ENCODE measurements around the gene ERC2.
"Not testable (repeated sequence)": the region's sequence is repeated elsewhere in the genome, so short reads cannot be mapped to it uniquely, and the experiment has no call there.

Gene ERC2

DNA sequence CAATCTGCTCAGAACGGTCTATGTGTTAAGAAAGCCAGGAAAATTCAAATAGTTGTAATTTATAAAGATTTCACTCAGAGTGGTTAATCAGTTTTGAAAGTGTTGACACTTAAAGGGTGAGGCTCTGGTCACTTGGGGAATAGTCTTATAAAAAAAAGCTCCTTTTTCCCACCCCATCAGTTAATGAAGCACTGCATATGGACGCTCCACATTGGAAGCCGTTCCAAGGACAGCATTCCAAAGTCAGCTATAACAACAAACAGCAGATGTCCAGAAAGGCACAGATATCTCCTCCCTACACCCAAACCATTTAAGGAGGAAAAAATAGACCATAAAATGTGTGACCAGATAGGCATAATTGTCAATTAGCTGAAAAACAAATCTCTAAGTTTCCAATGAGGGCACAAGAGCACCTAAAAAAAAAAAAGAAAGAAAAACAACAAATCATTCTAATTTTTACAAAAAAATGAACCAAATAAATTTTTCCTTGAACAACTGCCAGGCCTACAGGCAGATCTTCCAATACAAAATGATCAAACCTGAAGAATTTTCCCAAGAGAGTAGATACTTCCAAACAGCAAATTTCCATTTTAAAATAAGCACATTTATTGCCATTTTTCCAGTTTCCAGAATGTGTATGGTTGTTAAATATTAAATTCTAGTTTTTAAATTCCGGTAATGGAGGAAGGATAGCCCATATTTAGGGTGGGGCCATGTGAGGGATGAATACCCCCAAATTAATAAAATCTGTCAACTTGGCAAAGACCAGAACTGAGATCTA lies 198.3 kb downstream of the ERC2 start:
- no peak overlapping the region for H3K4me3 ChIP-seq (ENCODE audit: low read depth, low read length)
- TF ChIP-seq, protein P1, sequence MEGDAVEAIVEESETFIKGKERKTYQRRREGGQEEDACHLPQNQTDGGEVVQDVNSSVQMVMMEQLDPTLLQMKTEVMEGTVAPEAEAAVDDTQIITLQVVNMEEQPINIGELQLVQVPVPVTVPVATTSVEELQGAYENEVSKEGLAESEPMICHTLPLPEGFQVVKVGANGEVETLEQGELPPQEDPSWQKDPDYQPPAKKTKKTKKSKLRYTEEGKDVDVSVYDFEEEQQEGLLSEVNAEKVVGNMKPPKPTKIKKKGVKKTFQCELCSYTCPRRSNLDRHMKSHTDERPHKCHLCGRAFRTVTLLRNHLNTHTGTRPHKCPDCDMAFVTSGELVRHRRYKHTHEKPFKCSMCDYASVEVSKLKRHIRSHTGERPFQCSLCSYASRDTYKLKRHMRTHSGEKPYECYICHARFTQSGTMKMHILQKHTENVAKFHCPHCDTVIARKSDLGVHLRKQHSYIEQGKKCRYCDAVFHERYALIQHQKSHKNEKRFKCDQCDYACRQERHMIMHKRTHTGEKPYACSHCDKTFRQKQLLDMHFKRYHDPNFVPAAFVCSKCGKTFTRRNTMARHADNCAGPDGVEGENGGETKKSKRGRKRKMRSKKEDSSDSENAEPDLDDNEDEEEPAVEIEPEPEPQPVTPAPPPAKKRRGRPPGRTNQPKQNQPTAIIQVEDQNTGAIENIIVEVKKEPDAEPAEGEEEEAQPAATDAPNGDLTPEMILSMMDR (IDR thresholded peaks at IDR 0.05; ENCODE audit: low read depth, low read length), result no peak

DNA sequence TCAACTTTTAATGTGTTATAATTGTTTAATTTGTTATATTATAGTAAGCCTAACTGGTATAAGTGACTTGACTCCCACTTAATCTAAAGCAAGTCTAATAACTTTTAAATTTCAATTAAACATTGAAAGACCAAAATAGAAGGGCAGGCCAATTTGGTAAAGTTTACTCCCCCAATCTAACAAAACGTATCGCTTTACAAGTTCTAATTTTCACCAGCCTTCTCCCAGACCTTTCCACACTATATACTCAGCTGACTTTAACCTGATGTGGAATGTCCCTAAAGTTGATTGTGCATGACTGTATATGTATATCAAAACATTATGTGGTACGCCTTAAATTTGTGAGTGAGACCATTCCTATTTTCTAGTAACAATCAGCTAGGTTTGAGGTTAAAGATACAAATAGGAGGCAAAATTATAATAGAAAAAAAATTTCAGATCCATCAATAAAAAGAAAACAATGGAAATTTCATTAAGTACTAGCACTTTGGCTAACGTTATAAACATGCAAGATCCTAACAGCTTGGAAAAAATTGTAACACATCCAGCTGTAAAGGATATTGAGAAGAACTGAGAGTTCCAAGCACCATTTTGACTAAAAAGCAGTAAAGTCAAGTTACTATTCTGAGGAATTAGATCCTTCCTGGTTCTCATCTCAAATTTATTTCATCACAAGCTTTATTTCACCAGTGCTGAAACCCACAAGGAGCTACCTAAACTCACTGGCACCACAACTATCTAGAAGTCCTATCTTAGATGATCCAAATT lies 199.5 kb downstream of the ERC2 start:
- no peak overlapping the region for H3K4me3 ChIP-seq (ENCODE audit: low read depth, low read length)
- TF ChIP-seq, protein P1 (IDR thresholded peaks at IDR 0.05; ENCODE audit: low read depth, low read length), result no peak

DNA sequence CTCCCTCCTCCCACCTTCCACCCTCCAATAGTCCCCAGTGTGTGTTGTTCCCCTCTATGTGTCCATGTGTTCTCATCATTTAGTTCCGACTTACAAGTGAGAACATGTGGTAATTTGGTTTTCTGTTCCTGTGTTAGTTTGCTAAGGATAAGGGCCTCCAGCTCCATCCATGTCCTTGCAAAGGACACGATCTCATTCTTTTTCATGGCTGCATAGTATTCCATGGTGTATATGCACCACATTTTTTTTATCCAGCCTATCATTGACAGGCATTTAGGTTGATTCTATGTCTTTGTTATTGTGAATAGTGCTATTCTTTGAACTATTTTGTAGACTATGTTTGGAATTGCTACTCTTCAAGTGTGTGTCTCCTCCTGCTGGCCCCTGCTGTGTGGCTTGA lies 206.4 kb downstream of the ERC2 start:
- not testable (repeated sequence) for H3K4me3 ChIP-seq (ENCODE audit: low read depth, low read length)

DNA sequence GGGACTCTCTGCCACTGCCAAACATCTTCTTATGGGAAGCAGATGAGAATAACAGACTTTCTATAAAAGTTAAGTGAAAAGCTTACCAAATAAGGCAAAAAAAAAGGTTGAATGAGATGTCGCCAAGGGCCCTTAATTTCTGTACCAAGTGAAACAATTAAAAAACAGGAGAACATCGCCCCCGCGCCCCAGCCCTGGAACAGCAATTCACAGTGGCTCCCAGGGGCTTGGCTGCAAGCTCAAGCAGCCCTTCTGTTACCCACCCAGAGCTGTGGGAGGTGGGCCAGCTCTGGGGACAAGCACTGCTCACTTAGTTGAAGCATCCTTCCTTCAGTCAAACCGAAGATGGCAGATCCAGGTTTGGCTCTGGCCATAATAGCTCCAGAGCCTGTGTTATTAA lies 208.0 kb downstream of the ERC2 start:
- no peak overlapping the region for H3K4me3 ChIP-seq (ENCODE audit: low read depth, low read length)
- TF ChIP-seq, protein P1 (IDR thresholded peaks at IDR 0.05; ENCODE audit: low read depth, low read length), result no peak

DNA sequence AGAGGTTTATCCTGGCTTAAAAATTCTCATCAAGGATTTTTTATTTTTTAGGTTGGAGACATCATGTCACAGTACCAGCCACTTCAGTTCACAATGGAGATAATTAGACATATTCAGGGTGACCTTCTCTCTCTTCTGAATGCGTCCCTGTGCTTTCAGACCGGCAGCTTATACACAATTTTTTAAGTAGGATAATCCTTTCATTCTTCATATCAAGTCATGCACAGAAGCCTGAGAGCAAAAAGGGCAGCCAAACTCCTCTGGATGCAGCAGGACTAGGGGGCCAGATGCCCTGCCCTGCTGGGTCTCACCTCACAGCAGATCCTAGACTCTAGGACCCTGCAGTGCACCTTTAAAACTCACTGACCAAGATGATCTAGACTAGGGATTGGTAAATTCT lies 210.4 kb downstream of the ERC2 start:
- TF ChIP-seq, protein P1 (IDR thresholded peaks at IDR 0.05; ENCODE audit: low read depth, low read length), result no peak
- no peak overlapping the region for H3K4me3 ChIP-seq (ENCODE audit: low read depth, low read length)

DNA sequence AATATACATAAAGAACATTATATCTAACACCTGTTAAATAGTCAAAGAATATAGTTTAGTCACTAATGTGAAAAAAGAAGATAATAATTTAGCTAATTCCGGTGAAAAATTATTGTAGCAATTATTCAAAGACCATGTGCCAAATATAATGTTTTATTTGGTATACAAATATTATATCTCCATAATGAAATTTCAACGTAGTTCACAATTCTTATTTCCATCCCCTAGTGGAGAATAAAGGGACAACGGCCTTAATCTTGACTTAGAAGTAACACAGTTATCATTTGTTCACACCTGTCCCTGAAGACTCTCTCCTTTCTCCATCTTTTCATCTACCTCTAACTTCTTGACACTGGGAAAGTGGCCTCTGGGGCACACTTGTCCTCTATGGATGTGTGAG lies 213.4 kb downstream of the ERC2 start:
- TF ChIP-seq, protein P1 (IDR thresholded peaks at IDR 0.05; ENCODE audit: low read depth, low read length), result no peak
- no peak overlapping the region for H3K4me3 ChIP-seq (ENCODE audit: low read depth, low read length)

DNA sequence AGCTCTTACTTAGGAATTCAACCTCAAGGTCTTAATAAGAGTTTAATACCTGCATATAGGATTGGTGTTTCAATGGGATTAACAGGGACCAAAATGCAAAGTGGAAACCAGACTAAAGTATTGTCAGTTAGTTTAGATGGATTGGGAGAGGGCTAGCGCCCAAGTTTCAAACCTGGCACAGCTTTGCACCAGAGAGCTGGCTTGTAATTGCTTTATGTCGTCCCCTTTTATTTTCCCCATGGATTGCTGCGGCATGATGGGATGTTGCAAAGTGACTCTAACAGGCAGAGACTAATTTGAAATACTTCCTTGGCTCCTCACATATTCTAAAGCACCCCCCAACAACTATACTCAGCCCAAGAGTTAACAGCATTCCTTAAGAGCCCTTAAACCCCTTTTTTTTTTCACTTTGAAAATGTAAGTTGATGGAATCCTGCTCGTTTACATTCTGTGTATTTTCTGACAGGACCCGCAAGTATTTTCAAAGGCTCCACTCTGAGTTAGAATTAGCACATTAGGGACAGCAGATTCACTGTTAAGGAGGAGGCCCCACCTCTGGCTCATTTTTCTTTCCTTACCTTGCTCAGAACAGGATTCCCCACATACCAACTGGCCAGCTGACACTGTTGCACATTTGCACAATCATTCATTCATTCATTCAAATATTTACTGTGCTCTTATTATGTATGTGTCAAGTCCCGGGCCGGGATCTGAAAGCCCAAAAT lies 214.2 kb downstream of the ERC2 start:
- H3K4me3 ChIP-seq (ENCODE audit: low read depth, low read length), result no peak overlapping the region

More for the DNA sequence above, 214.2 kb downstream of the ERC2 start:
- TF ChIP-seq, protein P1 (IDR thresholded peaks at IDR 0.05; ENCODE audit: low read depth, low read length), result no peak

Data from WI38 (cell line).